BE2C (cell line): ENCODE data around the gene CCDC198.

Source experiments
- DNase-seq: peaks from one replicate; pipeline ENCODE4 v3.0.0-alpha.2; 2020
- H3K27me3 ChIP-seq: fragments of 250-450 bp; sonication (Bioruptor Pico); 2 replicates; pipeline ENCODE4 v1.5.1; 2020; ENCODE audit warnings: mild to moderate bottlenecking
- H3K36me3 ChIP-seq: fragments of 250-450 bp; sonication (Bioruptor Pico); 2 replicates; pipeline ENCODE4 v1.5.1; 2020; ENCODE audit warnings: mild to moderate bottlenecking
- H3K4me1 ChIP-seq: fragments of 250-450 bp; sonication (Bioruptor Pico); 2 replicates; pipeline ENCODE4 v1.5.1; 2020
- H3K4me3 ChIP-seq: 2 replicates; pipeline ENCODE4 v1.5.1; 2011; ENCODE audit warnings: low read depth, low read length
- H3K9me3 ChIP-seq: fragments of 250-450 bp; sonication (Bioruptor Pico); 2 replicates; pipeline ENCODE4 v1.5.1; 2020
- TF ChIP-seq, protein P1 (sequence below): IDR thresholded peaks from 2 replicates; pipeline ENCODE4 v1.5.1; 2012; ENCODE audit warnings: mild to moderate bottlenecking, low read depth, low read length

CCDC198 gene

GRCh38 chr14:57508756-57509155 is 15.1 kb upstream of the CCDC198 start:
- Histone ChIP-seq H3K36me3 (no peaks in the 10 kb centered on the region), H3K4me3 (no peak overlapping the region), H3K9me3 (no peaks in the 10 kb centered on the region), H3K27me3 (no peaks in the 10 kb centered on the region), H3K4me1 (no peaks in the 10 kb centered on the region)
- TF ChIP-seq, protein P1, sequence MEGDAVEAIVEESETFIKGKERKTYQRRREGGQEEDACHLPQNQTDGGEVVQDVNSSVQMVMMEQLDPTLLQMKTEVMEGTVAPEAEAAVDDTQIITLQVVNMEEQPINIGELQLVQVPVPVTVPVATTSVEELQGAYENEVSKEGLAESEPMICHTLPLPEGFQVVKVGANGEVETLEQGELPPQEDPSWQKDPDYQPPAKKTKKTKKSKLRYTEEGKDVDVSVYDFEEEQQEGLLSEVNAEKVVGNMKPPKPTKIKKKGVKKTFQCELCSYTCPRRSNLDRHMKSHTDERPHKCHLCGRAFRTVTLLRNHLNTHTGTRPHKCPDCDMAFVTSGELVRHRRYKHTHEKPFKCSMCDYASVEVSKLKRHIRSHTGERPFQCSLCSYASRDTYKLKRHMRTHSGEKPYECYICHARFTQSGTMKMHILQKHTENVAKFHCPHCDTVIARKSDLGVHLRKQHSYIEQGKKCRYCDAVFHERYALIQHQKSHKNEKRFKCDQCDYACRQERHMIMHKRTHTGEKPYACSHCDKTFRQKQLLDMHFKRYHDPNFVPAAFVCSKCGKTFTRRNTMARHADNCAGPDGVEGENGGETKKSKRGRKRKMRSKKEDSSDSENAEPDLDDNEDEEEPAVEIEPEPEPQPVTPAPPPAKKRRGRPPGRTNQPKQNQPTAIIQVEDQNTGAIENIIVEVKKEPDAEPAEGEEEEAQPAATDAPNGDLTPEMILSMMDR: no peak
- DNase-seq: no peak

DNA sequence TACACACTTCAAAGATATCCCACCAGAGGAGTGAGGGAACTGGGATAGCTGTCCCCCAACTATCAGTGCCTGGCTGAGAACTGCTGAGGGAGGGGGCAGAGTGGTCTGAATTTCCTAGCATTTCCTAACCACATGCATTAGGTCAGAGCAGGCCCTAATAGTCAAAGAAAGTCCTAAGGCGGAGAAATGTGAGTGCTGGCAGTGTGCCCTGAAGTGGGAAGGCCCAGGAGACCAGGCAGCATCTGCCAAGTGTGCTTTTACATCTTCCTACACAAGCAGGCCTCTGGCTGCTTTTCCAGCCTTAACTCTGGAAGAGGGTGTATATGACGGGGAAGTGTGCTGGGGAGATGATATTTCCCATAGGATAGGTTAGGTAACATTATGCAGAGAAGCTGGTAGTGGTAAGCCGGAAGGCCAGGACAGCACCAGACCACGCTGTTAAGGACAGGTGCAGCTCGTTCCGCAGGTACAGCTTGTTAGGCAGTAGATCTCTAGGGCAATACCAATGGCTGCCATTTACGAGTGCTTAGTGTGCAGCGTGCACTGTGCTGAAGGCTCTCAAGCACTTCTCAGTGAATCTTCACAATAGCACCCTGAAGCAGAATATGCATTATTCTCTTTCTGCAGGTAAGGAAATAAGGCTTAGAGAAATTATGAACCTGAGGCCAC is 9.1 kb upstream of the CCDC198 start:
- H3K36me3 ChIP-seq: no peaks in the 10 kb centered on the region

DNA sequence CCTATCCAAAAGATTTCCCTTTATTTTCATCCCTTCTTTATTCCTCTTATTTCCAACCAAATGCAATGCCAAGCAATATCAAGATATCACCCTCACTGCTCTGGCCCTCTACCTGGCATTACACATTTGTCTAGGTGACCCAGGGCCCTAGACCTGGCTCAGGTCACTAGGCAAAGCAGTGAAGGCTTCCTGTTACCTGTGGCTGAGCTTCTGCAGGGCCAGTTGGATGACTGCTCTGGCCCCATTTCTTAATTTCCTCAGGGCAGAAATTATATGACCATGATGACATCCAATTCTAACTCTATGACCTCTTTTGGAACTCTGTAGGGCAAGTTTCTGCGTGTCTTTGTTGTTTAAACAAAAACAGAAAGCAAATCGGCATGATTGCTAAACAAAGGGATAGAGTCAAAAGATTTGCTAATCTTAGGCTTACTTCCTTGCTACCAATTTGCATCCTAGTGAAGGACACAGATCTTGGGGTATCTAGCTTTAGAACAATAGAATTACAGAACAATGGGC is 7.4 kb upstream of the CCDC198 start:
- Histone ChIP-seq H3K4me3 (no peak overlapping the region), H3K36me3 (no peaks in the 10 kb centered on the region), H3K9me3 (no peaks in the 10 kb centered on the region), H3K27me3 (no peaks in the 10 kb centered on the region), H3K4me1 (no peaks in the 10 kb centered on the region)
- DNase-seq: no peak
- TF ChIP-seq, protein P1: no peak

More for the DNA sequence above, 9.1 kb upstream of the CCDC198 start:
- H3K4me3 ChIP-seq: no peak overlapping the region
- H3K9me3 ChIP-seq: no peaks in the 10 kb centered on the region
- TF ChIP-seq, protein P1: no peak
- H3K27me3 ChIP-seq: no peaks in the 10 kb centered on the region
- no peak for DNase-seq
- H3K4me1 ChIP-seq: no peaks in the 10 kb centered on the region

GRCh38 chr14:57498659-57499058 is 5.0 kb upstream of the CCDC198 start:
- no peaks in the 10 kb centered on the region for H3K9me3 ChIP-seq
- no peak overlapping the region for H3K4me3 ChIP-seq
- no peaks in the 10 kb centered on the region for H3K27me3 ChIP-seq
- no peak for DNase-seq
- TF ChIP-seq, protein P1: no peak
- no peaks in the 10 kb centered on the region for H3K4me1 ChIP-seq
- H3K36me3 ChIP-seq: no peaks in the 10 kb centered on the region

GRCh38 chr14:57498035-57498434 is 4.4 kb upstream of the CCDC198 start:
- no peaks in the 10 kb centered on the region for H3K27me3 ChIP-seq
- no peak for DNase-seq
- no peak overlapping the region for H3K4me3 ChIP-seq
- no peaks in the 10 kb centered on the region for H3K36me3 ChIP-seq
- no peaks in the 10 kb centered on the region for H3K4me1 ChIP-seq
- no peaks in the 10 kb centered on the region for H3K9me3 ChIP-seq
- TF ChIP-seq, protein P1: no peak

DNA sequence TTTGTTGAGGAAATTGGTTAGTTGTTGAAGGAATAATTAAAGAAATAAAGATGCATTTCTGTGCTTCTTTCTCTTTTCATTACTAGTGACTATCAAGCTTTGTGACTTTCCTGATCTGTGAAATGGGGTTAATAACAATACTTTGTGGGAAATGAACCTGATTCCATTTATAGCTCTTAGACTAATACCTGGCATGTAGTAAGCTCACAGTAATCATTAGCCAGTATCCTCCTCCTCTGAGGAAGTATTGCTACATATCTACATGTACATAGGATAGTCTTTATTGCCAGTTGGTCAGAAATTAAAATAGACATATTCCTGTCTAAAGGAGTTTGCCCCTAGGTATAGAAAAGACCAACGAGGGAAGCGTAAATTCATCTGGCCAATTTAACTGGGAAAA is 1.8 kb upstream of the CCDC198 start:
- Histone ChIP-seq H3K36me3 (no peaks in the 10 kb centered on the region), H3K4me3 (no peak overlapping the region), H3K27me3 (no peaks in the 10 kb centered on the region), H3K9me3 (no peaks in the 10 kb centered on the region), H3K4me1 (no peaks in the 10 kb centered on the region)
- DNase-seq: no peak
- TF ChIP-seq, protein P1: no peak
